Transverse colon (tissue), 4 donors: Measurements from ENCODE around the gene ARFGEF2. TPM values are rescaled to one million over a fixed set of nuclear protein-coding genes. Genes with fewer than 3 reads are reported as not detected.

Source experiments
- DNase-seq: peaks from one replicate; pipeline ENCODE4 v3.0.0-alpha.2; 2019
- H3K27ac ChIP-seq, 4 donors: fragments of 200-600 bp; sonication (generic); 2 replicates each; pipeline ENCODE4 v1.5.1; 2016 to 2018; ENCODE audit warnings: inconsistent platforms in 4 of 4
- H3K27me3 ChIP-seq: fragments of 200-600 bp; sonication (generic); 2 replicates; pipeline ENCODE4 v1.5.1; 2017; ENCODE audit warnings: inconsistent platforms
- H3K36me3 ChIP-seq, 4 donors: fragments of 200-600 bp; sonication (generic); 2 replicates each; pipeline ENCODE4 v1.5.1; 2017 to 2019; ENCODE audit warnings: inconsistent platforms in 4 of 4
- H3K4me1 ChIP-seq, 4 donors: fragments of 200-600 bp; sonication (generic); 2 replicates each; pipeline ENCODE4 v1.5.1; 2017 to 2020; ENCODE audit warnings: inconsistent platforms in 4 of 4
- H3K4me3 ChIP-seq, 4 donors: fragments of 200-600 bp; sonication (generic); 1 replicate in 1 of 4; 2 replicates in 3 of 4; pipeline versions ENCODE4 v1.5.1 to v1.6.1; 2017 to 2019; ENCODE audit warnings: inconsistent platforms in 4 of 4
- H3K9me3 ChIP-seq, 2 donors: fragments of 200-600 bp; sonication (generic); 2 replicates each; pipeline ENCODE4 v1.5.1; 2017 to 2019; ENCODE audit warnings: inconsistent platforms in 2 of 2
- EP300 ChIP-seq: sonication (generic); formaldehyde crosslinking; IDR thresholded peaks from one replicate; pipeline ENCODE4 v1.6.1; 2017; ENCODE audit warnings: antibody characterized with exemption, low read depth
- POLR2A ChIP-seq: fragments of 450-650 bp; IDR thresholded peaks from one replicate; pipeline ENCODE4 v1.6.1; 2016; ENCODE audit warnings: antibody characterized with exemption, mild to moderate bottlenecking, moderate library complexity
- POLR2AphosphoS5 ChIP-seq, 3 donors: sonication (generic); formaldehyde crosslinking; IDR thresholded peaks; one replicate each; pipeline ENCODE4 v1.6.1; 2016; ENCODE audit warnings: antibody characterized with exemption in 3 of 3
- WGBS, 2 donors: methylation state at CpG; one replicate each; pipeline ENCODE4 v1.1.5; 2018; ENCODE audit warnings: low coverage in 1 of 2; 5-methylcytosine and 5-hydroxymethylcytosine counted together
- in situ Hi-C, 4 donors: fragments of 200-750 bp; cut with MboI; loops; one replicate each; pipeline versions ENCODE4 v1.15.0 to v1.15.1; 2017; ENCODE audit warnings: low sequenced_read_pairs in 3 of 4, low pct_ligation_motif_present in 1 of 4, low pct_unique_long_range_greater_than_20kb in 1 of 4
- intact Hi-C: fragments of 100-400 bp; cut with DNase I; formaldehyde crosslinking; loops from one replicate; pipeline ENCODE4 v1.15.1; 2023; ENCODE audit warnings: low total_unique reads
- total RNA-seq, 4 donors: library from RNA; depleted of rRNA; stranded (reverse); fragments of >200 nt; gene quantifications; one replicate each; pipeline ENCODE4 v1.1.0, GENCODE V29; 2016
- TF ChIP-seq, protein P1 (sequence below), 5 experiments: fragments of 200-600 bp in 3 of 5; fragments of 450-650 bp in 2 of 5; sonication (generic) in 3 of 5; IDR thresholded peaks; 1 replicate in 2 of 5; 2 replicates in 3 of 5; pipeline ENCODE4 v1.5.1; 2016 to 2017; ENCODE audit warnings: antibody characterized with exemption in 5 of 5, inconsistent platforms in 3 of 5, mild to moderate bottlenecking in 2 of 5, moderate library complexity in 1 of 5

The ARFGEF2 gene
- total RNA-seq, 4 donors from 2014 or later: 52.5 to 69.5 (median 68.5) TPM

DNA sequence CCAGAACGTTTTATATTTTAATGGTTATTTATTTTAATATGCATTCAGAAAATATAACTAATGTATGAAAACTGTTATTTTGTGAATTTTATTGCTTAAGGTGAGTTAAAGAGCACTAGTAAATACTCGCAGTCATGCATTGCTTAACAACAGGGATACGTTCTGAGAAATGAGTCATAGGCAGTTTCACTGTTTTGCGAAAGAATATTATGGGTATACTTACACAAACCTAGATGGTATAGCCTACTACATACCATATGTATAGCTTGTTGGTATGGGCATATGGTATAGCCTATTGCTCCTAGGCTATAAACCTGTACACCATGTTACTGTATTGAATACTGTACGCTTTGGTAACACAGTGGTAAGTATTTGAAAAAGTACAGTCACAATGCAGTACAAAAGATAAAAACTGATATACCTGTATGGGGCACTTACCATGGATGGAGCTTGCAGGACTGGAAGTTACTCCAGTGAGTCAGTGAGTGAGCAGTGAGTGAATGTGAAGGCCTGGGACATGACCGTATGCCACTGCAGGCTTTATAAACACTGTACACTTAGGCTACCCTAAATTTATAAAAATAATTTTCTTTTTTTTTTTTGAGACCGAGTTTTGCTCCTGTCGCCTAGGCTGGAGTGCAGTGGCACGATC, 38.5 kb downstream of the ARFGEF2 start:
- DNase-seq: no peak
- Histone ChIP-seq H3K27me3 (no peaks in the 10 kb centered on the region), H3K36me3 (peaks cover 0 to 39% (median 10%) of the 10 kb centered on the region in 4 donors), H3K4me1 (no peaks in the 10 kb centered on the region), H3K4me3 (no peak overlapping the region), H3K9me3 (no peaks in the 10 kb centered on the region), H3K27ac (no peak overlapping the region)
- intact Hi-C loops (no loop called here), in situ Hi-C loops (no loop called here)
- TF ChIP-seq POLR2A (no peak), EP300 (no peak), POLR2AphosphoS5 (IDR thresholded peaks at IDR 0.05) (no peak)
- TF ChIP-seq, protein P1, sequence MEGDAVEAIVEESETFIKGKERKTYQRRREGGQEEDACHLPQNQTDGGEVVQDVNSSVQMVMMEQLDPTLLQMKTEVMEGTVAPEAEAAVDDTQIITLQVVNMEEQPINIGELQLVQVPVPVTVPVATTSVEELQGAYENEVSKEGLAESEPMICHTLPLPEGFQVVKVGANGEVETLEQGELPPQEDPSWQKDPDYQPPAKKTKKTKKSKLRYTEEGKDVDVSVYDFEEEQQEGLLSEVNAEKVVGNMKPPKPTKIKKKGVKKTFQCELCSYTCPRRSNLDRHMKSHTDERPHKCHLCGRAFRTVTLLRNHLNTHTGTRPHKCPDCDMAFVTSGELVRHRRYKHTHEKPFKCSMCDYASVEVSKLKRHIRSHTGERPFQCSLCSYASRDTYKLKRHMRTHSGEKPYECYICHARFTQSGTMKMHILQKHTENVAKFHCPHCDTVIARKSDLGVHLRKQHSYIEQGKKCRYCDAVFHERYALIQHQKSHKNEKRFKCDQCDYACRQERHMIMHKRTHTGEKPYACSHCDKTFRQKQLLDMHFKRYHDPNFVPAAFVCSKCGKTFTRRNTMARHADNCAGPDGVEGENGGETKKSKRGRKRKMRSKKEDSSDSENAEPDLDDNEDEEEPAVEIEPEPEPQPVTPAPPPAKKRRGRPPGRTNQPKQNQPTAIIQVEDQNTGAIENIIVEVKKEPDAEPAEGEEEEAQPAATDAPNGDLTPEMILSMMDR (IDR thresholded peaks at IDR 0.05): no peak
- WGBS, 2 donors: 88 to 96% methylated on average over 6 to 9 of the region's 9 CpGs

DNA sequence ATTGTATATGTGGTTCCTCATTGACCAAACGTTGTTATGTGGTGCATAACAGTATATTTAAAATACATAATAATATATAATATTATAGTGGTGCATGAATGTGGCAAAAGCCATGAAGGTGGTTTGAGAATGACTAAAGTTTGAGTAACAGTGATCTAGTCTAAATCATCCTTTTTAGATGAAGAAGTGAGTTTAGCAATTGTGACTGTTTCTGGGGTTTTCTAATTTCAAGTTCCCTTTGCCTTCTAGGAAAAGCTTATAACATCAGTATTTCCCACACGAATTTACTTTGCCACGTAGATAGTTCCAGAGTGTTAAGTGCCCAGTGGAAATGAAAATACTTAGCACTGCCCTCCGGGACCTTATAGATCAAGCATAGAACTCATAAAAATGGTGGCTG, 40.9 kb downstream of the ARFGEF2 start:
- peaks cover 0 to 36% (median 17%) of the 10 kb centered on the region in 4 donors for H3K36me3 ChIP-seq
- in situ Hi-C loops (no loop called here), intact Hi-C loops (no loop called here)
- H3K27ac ChIP-seq: no peak overlapping the region
- H3K9me3 ChIP-seq: no peaks in the 10 kb centered on the region
- DNase-seq: no peak
- 83 to 92% methylated on average over 4 of the region's 4 CpGs for WGBS, 2 donors
- peaks cover 0 to 6% (median 2%) of the 10 kb centered on the region in 4 donors for H3K4me1 ChIP-seq
- no peak overlapping the region for H3K4me3 ChIP-seq
- TF ChIP-seq POLR2A (no peak), POLR2AphosphoS5 (IDR thresholded peaks at IDR 0.05) (no peak), EP300 (no peak)
- TF ChIP-seq, protein P1 (IDR thresholded peaks at IDR 0.05): no peak
- no peaks in the 10 kb centered on the region for H3K27me3 ChIP-seq

DNA sequence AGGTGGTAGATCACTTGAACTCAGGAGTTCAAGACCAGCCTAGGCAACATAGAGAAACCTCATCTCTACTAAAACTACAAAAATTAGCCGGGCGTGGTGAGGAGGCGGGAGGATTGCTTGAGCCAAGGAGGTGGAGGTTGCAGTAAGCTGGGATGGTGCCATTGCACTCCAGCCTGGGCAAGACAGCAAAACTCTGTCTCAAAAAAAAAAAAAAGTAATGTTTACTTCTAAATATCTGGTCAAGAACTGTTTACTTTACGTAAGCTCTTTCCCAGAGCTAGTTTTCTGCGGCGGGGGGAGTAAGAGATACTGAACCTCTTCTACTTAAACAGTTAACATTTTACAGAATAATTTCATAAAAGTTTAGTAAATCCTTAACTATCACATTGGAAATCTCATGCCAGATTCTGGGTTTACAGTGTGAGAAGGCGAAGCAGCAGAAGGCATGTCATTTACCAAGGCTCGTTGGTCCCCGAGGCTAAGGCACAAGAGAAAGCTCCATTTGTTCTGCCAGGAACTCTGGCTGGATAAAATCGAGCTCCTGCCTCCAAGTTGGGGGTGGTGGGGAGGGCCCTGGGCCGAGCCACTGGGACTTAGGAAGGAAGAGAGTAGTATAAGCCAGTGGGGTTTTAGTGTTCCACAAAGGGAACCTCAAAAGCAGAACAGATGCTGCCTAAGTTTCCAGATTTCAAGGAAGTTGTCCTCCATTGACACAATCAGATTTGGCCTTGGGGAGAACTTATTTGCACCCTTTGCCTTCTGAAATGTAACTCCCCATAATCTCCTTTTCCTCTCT, 41.7 kb downstream of the ARFGEF2 start:
- Histone ChIP-seq H3K27ac (peak overlapping the region; percentile 36 to 65 (median 46)), H3K9me3 (no peaks in the 10 kb centered on the region), H3K27me3 (no peaks in the 10 kb centered on the region), H3K4me3 (no peak overlapping the region), H3K36me3 (peaks cover 0 to 37% (median 18%) of the 10 kb centered on the region in 4 donors), H3K4me1 (peaks cover 0 to 6% (median 2%) of the 10 kb centered on the region in 4 donors)
- 82 to 97% methylated on average over 7 to 11 of the region's 11 CpGs for WGBS, 2 donors
- in situ Hi-C loops (no loop called here), intact Hi-C loops (no loop called here)
- no peak for TF ChIP-seq POLR2AphosphoS5 (IDR thresholded peaks at IDR 0.05)
- TF ChIP-seq EP300: no peak
- TF ChIP-seq, protein P1 (IDR thresholded peaks at IDR 0.05): no peak
- no peak for TF ChIP-seq POLR2A
- DNase-seq: peak; percentile 16

GRCh38 chr20:48965189-48965910, 43.8 kb downstream of the ARFGEF2 start:
- DNase-seq: no peak
- in situ Hi-C loops: no loop called here
- TF ChIP-seq POLR2AphosphoS5 (IDR thresholded peaks at IDR 0.05) (no peak), EP300 (no peak), POLR2A (no peak)
- TF ChIP-seq, protein P1 (IDR thresholded peaks at IDR 0.05): no peak
- Histone ChIP-seq H3K27ac (peak overlapping the region in 3 of 4 donors; percentile 3 to 32 (median 20)), H3K27me3 (no peaks in the 10 kb centered on the region), H3K4me1 (peaks cover 0 to 6% (median 2%) of the 10 kb centered on the region in 4 donors), H3K9me3 (no peaks in the 10 kb centered on the region), H3K4me3 (no peak overlapping the region), H3K36me3 (peaks cover 0 to 50% (median 24%) of the 10 kb centered on the region in 4 donors)
- intact Hi-C loops: no loop called here
- 63 to 68% methylated on average over 3 of the region's 3 CpGs for WGBS, 2 donors
